ENCODE measurements around the gene NHERF2.

Gene NHERF2

DNA sequence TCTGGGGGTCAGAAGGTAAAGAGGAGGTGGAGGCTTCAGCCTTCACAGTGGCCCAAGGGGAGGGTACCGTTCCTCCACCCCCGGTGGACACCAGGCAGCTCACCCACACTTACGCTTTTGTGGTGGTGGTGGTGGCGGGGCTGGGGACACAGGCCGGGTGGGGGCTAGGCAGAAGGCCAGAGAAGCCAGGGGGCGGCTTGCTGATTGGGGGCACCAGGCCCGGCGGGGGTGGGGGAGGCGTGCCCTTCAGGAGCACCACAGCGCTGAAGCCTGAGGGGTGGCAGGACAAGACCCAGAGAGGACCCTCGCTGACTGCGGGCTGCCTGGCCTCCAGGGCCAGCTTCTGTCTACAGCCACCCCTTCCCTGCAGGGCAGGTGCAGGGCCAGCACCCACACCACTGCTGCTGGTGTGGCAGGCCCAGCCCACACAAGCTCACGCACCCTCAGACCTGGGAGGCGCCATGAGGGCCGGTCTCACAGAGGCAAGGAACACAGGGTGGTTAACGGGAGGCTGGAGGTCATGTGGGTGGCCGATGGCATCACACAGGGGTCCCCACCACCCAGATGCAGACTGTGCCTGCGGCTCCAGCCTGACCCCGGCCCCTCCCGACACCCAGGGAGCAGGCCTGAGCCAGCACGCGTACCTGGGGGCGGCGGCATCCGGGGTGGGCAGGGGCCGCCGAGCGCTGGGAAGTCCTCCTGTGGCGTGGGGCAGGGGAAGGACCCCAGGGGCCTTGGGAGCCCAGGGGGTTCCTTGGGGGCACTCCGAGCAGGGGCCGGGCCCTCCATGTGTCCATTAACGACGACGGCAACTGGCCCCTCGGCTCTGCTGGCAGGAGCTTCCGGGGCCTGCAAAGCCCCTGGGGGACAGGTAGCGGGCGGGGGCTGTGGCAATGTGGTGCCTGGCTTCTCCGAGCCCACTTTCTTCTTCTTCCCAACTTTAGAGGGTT, 27.6 kb upstream of the NHERF2 start:
- H3K4me3 ChIP-seq (ENCODE audit: low read depth, low read length), result no peak overlapping the region
- TF ChIP-seq, protein P1, sequence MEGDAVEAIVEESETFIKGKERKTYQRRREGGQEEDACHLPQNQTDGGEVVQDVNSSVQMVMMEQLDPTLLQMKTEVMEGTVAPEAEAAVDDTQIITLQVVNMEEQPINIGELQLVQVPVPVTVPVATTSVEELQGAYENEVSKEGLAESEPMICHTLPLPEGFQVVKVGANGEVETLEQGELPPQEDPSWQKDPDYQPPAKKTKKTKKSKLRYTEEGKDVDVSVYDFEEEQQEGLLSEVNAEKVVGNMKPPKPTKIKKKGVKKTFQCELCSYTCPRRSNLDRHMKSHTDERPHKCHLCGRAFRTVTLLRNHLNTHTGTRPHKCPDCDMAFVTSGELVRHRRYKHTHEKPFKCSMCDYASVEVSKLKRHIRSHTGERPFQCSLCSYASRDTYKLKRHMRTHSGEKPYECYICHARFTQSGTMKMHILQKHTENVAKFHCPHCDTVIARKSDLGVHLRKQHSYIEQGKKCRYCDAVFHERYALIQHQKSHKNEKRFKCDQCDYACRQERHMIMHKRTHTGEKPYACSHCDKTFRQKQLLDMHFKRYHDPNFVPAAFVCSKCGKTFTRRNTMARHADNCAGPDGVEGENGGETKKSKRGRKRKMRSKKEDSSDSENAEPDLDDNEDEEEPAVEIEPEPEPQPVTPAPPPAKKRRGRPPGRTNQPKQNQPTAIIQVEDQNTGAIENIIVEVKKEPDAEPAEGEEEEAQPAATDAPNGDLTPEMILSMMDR (IDR thresholded peaks at IDR 0.05; ENCODE audit: low read depth, low read length, missing control alignments), result no peak
- no peak for DNase-seq (ENCODE audit: low read depth)

DNA sequence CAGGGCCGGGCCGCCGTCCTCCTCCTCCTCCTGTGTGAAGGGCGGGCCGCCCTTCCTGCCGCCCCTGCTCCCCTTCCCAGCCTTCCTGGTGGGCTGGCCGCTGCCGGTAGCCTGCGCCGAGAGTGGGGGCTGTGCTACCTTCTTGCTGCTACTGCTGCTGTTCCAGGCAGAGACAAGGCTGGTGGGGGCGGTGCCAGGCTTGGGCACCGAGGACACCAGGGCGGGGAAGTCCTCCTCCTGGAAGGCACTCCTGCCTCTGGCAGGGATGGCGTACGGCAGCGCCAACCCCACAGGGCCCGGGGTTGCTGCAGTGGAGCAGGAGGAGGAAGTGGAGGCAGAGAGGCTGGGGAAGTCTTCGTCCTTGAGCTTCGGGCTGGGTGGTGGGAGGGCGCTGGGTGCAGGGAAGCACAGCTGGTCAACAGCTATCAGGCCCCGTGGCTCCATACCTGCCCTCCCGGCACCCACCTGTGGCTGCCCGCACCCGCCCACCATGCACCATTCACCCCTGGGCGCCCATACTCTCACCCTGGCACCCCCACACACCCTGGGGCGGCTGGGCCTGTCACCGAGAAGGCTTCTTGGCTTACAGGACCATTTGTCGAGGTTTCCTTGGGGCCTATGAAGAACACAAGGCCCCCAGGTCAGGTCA, 26.7 kb upstream of the NHERF2 start:
- no peak for DNase-seq (ENCODE audit: low read depth)
- TF ChIP-seq, protein P1 (IDR thresholded peaks at IDR 0.05; ENCODE audit: low read depth, low read length, missing control alignments), result no peak
- no peak overlapping the region for H3K4me3 ChIP-seq (ENCODE audit: low read depth, low read length)

DNA sequence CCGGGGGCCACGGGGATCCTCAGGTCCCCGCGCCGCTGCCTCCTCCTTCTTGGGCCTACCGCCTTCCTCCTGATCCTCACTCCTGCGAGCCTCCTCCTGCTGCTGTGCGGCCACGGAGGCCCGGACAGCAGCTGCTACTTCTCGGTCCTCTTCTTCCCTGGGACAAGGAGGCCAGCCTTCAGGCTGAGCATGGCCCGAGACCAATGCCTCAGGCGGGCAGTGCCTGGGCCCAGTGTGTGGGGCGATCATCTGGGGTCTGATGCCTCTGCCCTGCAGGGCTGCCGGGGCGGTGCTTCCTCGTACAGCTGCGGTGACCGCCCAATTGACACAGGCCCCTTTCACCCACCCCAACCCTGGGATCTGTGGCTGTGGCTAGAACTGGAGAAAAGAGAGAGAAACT, 25.7 kb upstream of the NHERF2 start:
- no peak overlapping the region for H3K4me3 ChIP-seq (ENCODE audit: low read depth, low read length)
- no peak for DNase-seq (ENCODE audit: low read depth)

DNA sequence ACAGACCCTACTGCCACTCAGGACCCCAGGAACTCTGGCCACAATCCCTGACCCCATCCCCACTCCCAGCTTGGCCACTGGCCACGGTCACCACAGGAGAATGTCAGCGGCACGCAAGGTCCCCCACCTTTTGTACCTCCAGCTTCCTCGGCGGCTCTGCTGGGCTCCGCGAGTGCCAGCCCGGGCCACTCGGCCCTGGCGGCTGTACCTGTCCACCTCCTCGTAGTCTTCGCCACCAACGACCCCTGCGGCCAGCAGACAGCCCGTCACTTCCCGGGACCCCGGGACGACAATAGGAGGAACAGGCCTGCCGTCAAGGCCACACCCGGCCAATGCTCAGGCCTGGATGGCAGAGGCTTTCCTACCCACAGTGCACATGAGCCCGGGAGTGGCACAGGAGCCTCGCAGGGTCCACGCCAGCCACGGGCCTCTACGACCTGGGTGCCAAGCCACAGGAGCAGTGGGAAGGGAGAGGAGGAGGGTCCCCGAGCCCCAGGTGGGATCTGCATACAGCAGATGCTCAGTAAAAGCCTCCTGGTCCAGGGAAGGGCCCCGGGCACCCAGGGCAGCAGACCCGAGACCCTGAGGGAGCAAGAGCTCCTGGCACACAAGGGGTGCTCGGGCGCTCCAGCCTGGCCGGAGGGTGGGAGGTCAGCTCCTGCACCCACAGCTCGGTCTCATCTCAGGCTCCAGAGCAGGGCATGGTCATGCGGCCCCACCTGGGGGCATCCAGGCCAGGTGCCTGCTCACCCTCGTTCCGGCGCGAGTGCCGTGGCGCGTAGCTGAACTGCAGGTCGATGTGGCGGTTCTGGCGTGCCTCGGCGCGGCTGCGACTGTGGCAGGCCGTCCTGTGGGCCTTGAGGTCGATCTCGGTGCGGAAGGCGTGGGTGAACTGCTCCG, 25.0 kb upstream of the NHERF2 start:
- TF ChIP-seq, protein P1 (IDR thresholded peaks at IDR 0.05; ENCODE audit: low read depth, low read length, missing control alignments), result no peak
- no peak for DNase-seq (ENCODE audit: low read depth)
- no peak overlapping the region for H3K4me3 ChIP-seq (ENCODE audit: low read depth, low read length)

More for the DNA sequence above, 25.7 kb upstream of the NHERF2 start:
- TF ChIP-seq, protein P1 (IDR thresholded peaks at IDR 0.05; ENCODE audit: low read depth, low read length, missing control alignments), result no peak

DNA sequence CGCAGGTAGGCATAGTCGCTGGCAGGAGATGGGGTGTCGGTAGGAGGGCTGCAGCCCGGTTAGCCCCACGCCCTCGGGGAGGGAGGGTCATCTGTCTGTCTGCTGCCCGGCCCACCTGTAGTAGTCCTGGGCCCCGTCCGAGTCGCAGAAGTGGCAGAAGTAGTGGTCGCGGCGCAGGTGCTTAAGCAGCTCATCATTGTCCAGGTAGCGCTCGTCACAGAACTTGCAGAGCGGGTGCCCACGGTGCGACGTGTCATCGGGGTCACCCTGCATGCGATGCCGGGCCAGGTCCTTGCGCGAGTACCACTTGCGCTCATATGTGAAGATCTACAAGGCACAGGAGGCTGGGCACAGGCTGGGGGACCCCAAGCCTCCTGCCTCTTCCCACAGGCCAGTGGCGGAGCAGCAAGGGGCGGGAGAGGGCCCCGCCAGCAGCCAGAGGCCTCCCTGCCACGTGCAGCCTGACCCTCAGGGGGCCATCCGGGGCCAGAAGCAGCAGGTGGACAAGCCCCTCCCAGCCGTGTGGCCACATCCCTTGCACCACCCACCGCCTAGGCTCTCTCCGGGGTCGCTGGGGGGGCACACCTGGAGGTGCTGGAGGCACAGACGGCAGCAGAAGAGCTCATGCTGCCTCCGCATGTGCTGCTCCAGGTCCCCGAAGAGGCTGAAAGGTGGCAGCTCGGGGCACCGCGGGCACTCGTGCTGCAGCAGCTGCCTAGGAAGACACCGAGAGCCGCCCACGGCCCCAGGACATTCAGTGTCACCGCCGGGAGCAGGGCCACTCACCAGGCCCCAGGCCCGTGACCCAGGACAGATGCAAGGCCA, 24.1 kb upstream of the NHERF2 start:
- TF ChIP-seq, protein P1 (IDR thresholded peaks at IDR 0.05; ENCODE audit: low read depth, low read length, missing control alignments), result no peak
- H3K4me3 ChIP-seq (ENCODE audit: low read depth, low read length), result no peak overlapping the region
- no peak for DNase-seq (ENCODE audit: low read depth)
